Measurements from ENCODE around the gene STK26. TPM values are rescaled to one million over a fixed set of nuclear protein-coding genes. Genes with fewer than 3 reads are reported as not detected.

The STK26 gene
- total and polyA plus RNA-seq, 2 of the 13 experiments (the other 11 are each of a cell fraction or from before 2014, with no cell fraction given): 16.9 to 47.9 TPM

DNA sequence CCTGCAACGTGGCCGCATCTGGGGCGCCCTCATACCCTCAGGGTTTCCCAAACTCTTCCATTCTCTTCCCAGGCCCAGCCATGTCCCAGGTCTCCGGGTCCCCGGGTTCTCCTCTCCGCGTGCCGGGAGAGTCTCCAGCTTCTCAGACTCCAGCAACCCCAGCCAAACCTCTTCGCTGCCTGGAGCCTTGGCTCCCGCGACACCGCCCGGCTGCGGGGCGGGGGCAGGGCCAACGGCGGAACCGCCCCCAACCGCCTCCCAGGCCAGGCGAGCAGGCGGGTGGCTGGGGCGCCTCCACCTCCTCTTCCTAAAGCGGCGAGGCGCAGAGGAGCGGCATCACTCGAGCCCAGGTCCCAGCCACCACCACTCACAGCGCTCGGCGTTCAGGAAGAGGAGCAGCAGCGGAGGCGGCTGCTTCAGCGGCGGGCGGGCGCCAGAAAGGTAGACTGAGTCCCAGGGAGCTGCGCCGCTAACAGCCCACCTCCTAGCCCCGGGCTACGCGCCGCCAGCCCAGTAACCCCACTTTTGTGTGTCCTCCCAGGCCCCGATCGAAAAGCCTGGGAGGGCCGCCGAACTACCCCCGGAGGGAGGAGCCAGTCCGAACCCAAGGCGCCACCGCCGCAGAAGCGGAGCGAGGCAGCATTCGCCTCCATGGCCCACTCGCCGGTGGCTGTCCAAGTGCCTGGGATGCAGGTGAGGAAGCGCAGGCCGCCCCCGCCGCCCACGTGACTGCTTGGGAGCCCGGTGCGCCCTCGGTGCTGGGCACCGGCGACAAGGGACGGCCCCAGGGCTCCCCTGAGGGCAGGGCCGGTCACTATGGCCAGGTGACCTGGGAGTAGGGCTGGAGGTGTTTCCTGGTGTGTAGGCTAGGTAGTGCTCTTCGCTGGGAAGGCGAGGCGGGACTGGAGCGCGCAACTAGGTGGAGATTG, at the start of gene STK26 (continued):
- TF ChIP-seq GTF3A (CRISPR knock-in tag; conservative IDR thresholded peaks at IDR 0.05) (no peak), ISX (CRISPR knock-in tag; conservative IDR thresholded peaks at IDR 0.05) (no peak), ZNF747 (CRISPR knock-in tag; IDR thresholded peaks at IDR 0.05; ENCODE audit: borderline replicate concordance) (no peak), ZNF143 (CRISPR knock-in tag; IDR thresholded peaks at IDR 0.05) (no peak), NR2F1 (CRISPR knock-in tag; IDR thresholded peaks at IDR 0.05) (no peak), HMG20B (CRISPR knock-in tag; conservative IDR thresholded peaks at IDR 0.05) (no peak), SIN3A (IDR thresholded peaks at IDR 0.05; ENCODE audit: borderline replicate concordance, low read depth, low read length) (no peak)
- TF ChIP-seq, protein P1, sequence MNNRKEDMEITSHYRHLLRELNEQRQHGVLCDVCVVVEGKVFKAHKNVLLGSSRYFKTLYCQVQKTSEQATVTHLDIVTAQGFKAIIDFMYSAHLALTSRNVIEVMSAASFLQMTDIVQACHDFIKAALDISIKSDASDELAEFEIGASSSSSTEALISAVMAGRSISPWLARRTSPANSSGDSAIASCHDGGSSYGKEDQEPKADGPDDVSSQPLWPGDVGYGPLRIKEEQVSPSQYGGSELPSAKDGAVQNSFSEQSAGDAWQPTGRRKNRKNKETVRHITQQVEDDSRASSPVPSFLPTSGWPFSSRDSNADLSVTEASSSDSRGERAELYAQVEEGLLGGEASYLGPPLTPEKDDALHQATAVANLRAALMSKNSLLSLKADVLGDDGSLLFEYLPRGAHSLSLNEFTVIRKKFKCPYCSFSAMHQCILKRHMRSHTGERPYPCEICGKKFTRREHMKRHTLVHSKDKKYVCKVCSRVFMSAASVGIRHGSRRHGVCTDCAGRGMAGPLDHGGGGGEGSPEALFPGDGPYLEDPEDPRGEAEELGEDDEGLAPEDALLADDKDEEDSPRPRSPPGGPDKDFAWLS (CRISPR knock-in tag; IDR thresholded peaks at IDR 0.05; ENCODE audit: borderline replicate concordance): no peak
- TF ChIP-seq, protein P2, sequence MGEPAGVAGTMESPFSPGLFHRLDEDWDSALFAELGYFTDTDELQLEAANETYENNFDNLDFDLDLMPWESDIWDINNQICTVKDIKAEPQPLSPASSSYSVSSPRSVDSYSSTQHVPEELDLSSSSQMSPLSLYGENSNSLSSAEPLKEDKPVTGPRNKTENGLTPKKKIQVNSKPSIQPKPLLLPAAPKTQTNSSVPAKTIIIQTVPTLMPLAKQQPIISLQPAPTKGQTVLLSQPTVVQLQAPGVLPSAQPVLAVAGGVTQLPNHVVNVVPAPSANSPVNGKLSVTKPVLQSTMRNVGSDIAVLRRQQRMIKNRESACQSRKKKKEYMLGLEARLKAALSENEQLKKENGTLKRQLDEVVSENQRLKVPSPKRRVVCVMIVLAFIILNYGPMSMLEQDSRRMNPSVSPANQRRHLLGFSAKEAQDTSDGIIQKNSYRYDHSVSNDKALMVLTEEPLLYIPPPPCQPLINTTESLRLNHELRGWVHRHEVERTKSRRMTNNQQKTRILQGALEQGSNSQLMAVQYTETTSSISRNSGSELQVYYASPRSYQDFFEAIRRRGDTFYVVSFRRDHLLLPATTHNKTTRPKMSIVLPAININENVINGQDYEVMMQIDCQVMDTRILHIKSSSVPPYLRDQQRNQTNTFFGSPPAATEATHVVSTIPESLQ (CRISPR knock-in tag; conservative IDR thresholded peaks at IDR 0.05): no peak
- TF ChIP-seq, protein P3, sequence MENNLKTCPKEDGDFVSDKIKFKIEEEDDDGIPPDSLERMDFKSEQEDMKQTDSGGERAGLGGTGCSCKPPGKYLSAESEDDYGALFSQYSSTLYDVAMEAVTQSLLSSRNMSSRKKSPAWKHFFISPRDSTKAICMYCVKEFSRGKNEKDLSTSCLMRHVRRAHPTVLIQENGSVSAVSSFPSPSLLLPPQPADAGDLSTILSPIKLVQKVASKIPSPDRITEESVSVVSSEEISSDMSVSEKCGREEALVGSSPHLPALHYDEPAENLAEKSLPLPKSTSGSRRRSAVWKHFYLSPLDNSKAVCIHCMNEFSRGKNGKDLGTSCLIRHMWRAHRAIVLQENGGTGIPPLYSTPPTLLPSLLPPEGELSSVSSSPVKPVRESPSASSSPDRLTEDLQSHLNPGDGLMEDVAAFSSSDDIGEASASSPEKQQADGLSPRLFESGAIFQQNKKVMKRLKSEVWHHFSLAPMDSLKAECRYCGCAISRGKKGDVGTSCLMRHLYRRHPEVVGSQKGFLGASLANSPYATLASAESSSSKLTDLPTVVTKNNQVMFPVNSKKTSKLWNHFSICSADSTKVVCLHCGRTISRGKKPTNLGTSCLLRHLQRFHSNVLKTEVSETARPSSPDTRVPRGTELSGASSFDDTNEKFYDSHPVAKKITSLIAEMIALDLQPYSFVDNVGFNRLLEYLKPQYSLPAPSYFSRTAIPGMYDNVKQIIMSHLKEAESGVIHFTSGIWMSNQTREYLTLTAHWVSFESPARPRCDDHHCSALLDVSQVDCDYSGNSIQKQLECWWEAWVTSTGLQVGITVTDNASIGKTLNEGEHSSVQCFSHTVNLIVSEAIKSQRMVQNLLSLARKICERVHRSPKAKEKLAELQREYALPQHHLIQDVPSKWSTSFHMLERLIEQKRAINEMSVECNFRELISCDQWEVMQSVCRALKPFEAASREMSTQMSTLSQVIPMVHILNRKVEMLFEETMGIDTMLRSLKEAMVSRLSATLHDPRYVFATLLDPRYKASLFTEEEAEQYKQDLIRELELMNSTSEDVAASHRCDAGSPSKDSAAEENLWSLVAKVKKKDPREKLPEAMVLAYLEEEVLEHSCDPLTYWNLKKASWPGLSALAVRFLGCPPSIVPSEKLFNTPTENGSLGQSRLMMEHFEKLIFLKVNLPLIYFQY (CRISPR knock-in tag; IDR thresholded peaks at IDR 0.05; ENCODE audit: borderline replicate concordance): no peak
- TF ChIP-seq, protein P4, sequence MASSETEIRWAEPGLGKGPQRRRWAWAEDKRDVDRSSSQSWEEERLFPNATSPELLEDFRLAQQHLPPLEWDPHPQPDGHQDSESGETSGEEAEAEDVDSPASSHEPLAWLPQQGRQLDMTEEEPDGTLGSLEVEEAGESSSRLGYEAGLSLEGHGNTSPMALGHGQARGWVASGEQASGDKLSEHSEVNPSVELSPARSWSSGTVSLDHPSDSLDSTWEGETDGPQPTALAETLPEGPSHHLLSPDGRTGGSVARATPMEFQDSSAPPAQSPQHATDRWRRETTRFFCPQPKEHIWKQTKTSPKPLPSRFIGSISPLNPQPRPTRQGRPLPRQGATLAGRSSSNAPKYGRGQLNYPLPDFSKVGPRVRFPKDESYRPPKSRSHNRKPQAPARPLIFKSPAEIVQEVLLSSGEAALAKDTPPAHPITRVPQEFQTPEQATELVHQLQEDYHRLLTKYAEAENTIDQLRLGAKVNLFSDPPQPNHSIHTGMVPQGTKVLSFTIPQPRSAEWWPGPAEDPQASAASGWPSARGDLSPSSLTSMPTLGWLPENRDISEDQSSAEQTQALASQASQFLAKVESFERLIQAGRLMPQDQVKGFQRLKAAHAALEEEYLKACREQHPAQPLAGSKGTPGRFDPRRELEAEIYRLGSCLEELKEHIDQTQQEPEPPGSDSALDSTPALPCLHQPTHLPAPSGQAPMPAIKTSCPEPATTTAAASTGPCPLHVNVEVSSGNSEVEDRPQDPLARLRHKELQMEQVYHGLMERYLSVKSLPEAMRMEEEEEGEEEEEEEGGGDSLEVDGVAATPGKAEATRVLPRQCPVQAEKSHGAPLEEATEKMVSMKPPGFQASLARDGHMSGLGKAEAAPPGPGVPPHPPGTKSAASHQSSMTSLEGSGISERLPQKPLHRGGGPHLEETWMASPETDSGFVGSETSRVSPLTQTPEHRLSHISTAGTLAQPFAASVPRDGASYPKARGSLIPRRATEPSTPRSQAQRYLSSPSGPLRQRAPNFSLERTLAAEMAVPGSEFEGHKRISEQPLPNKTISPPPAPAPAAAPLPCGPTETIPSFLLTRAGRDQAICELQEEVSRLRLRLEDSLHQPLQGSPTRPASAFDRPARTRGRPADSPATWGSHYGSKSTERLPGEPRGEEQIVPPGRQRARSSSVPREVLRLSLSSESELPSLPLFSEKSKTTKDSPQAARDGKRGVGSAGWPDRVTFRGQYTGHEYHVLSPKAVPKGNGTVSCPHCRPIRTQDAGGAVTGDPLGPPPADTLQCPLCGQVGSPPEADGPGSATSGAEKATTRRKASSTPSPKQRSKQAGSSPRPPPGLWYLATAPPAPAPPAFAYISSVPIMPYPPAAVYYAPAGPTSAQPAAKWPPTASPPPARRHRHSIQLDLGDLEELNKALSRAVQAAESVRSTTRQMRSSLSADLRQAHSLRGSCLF (CRISPR knock-in tag; IDR thresholded peaks at IDR 0.05; ENCODE audit: borderline replicate concordance): no peak
- TF ChIP-seq, protein P5, sequence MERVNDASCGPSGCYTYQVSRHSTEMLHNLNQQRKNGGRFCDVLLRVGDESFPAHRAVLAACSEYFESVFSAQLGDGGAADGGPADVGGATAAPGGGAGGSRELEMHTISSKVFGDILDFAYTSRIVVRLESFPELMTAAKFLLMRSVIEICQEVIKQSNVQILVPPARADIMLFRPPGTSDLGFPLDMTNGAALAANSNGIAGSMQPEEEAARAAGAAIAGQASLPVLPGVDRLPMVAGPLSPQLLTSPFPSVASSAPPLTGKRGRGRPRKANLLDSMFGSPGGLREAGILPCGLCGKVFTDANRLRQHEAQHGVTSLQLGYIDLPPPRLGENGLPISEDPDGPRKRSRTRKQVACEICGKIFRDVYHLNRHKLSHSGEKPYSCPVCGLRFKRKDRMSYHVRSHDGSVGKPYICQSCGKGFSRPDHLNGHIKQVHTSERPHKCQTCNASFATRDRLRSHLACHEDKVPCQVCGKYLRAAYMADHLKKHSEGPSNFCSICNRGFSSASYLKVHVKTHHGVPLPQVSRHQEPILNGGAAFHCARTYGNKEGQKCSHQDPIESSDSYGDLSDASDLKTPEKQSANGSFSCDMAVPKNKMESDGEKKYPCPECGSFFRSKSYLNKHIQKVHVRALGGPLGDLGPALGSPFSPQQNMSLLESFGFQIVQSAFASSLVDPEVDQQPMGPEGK (CRISPR knock-in tag; IDR thresholded peaks at IDR 0.05): peak; percentile 56
